Trophoblast cell (in vitro differentiated cells and primary cell): ENCODE data around the gene TWF2.

ENCODE experiments used
- DNase-seq, 2 donors: peaks; one replicate each; pipeline ENCODE4 v3.0.0-alpha.2; 2016
- H2AFZ ChIP-seq: 2 replicates; pipeline ENCODE4 v1.6.1; 2013; ENCODE audit warnings: low read length, moderate library complexity, mild to moderate bottlenecking; ENCODE audit not compliant: insufficient read depth, poor library complexity
- H2AK5ac ChIP-seq: 2 replicates; pipeline ENCODE4 v1.6.1; 2013; ENCODE audit warnings: mild to moderate bottlenecking, low read length
- H2BK120ac ChIP-seq: 2 replicates; pipeline ENCODE4 v1.6.1; 2013; ENCODE audit warnings: low read length, mild to moderate bottlenecking, moderate library complexity; ENCODE audit not compliant: insufficient read depth, poor library complexity
- H2BK12ac ChIP-seq: 2 replicates; pipeline ENCODE4 v1.6.1; 2013; ENCODE audit warnings: mild to moderate bottlenecking, low read length, moderate library complexity
- H2BK5ac ChIP-seq: 2 replicates; pipeline ENCODE4 v1.6.1; 2013; ENCODE audit warnings: low read length, low read depth, moderate library complexity, mild to moderate bottlenecking; ENCODE audit not compliant: poor library complexity
- H3K14ac ChIP-seq: 2 replicates; pipeline ENCODE4 v1.6.1; 2013; ENCODE audit warnings: mild to moderate bottlenecking, low read length
- H3K18ac ChIP-seq: 2 replicates; pipeline ENCODE4 v1.6.1; 2013; ENCODE audit warnings: mild to moderate bottlenecking, low read length
- H3K23ac ChIP-seq: 2 replicates; pipeline ENCODE4 v1.6.1; 2013; ENCODE audit warnings: low read length
- H3K27ac ChIP-seq: 2 replicates; pipeline ENCODE4 v1.5.1; 2013; ENCODE audit warnings: low read depth, mild to moderate bottlenecking, inconsistent platforms, low read length, moderate library complexity
- H3K27me3 ChIP-seq: 2 replicates; pipeline ENCODE4 v1.6.1; 2013; ENCODE audit warnings: inconsistent platforms, mild to moderate bottlenecking, low read length, moderate library complexity; ENCODE audit not compliant: insufficient read depth
- H3K36me3 ChIP-seq, 2 experiments: 1 replicate in 1 of 2; 2 replicates in 1 of 2; pipeline ENCODE4 v1.6.1; 2013; ENCODE audit warnings: low read length in 2 of 2, mild to moderate bottlenecking in 2 of 2, moderate library complexity in 1 of 2; ENCODE audit not compliant: insufficient read depth in 2 of 2, control insufficient read depth in 1 of 2
- H3K4ac ChIP-seq: 2 replicates; pipeline ENCODE4 v1.6.1; 2013; ENCODE audit warnings: low read depth, mild to moderate bottlenecking, low read length, moderate library complexity
- H3K4me1 ChIP-seq, 2 experiments: 1 replicate in 1 of 2; 2 replicates in 1 of 2; pipeline ENCODE4 v1.6.1; 2013; ENCODE audit warnings: low read length in 2 of 2, mild to moderate bottlenecking in 2 of 2, moderate library complexity in 1 of 2; ENCODE audit not compliant: insufficient read depth in 2 of 2, control insufficient read depth in 1 of 2
- H3K4me2 ChIP-seq: 2 replicates; pipeline ENCODE4 v1.6.1; 2013; ENCODE audit warnings: inconsistent platforms, mild to moderate bottlenecking, low read length, moderate library complexity
- H3K4me3 ChIP-seq: 2 replicates; pipeline ENCODE4 v1.5.1; 2013; ENCODE audit warnings: mild to moderate bottlenecking, low read depth, low read length, inconsistent platforms
- H3K79me1 ChIP-seq: one replicate; pipeline ENCODE4 v1.6.1; 2013; ENCODE audit warnings: low read length
- H3K79me2 ChIP-seq: 2 replicates; pipeline ENCODE4 v1.6.1; 2013; ENCODE audit warnings: low read length, mild to moderate bottlenecking; ENCODE audit not compliant: control insufficient read depth, insufficient read depth, poor library complexity
- H3K9ac ChIP-seq: 2 replicates; pipeline ENCODE4 v1.6.1; 2013; ENCODE audit warnings: mild to moderate bottlenecking, low read length
- H3K9me3 ChIP-seq: 2 replicates; pipeline ENCODE4 v1.6.1; 2013; ENCODE audit warnings: low read depth, mild to moderate bottlenecking, control low read depth, inconsistent platforms, low read length; ENCODE audit not compliant: insufficient read depth
- H4K12ac ChIP-seq: 2 replicates; pipeline ENCODE4 v1.6.1; 2013; ENCODE audit warnings: low read depth, mild to moderate bottlenecking, low read length, moderate library complexity
- H4K8ac ChIP-seq: 2 replicates; pipeline ENCODE4 v1.6.1; 2013; ENCODE audit warnings: low read depth, mild to moderate bottlenecking, low read length, moderate library complexity
- H4K91ac ChIP-seq: one replicate; pipeline ENCODE4 v1.6.1; 2013; ENCODE audit warnings: low read depth, mild to moderate bottlenecking, low read length, moderate library complexity
- WGBS: extraction: QIAGEN DNeasy Blood & Tissue Kit; methylation state at CpG from one replicate; pipeline ENCODE4 v1.1.7; 2013; ENCODE audit warnings: missing lambda C conversion rate; ENCODE audit not compliant: insufficient read length, insufficient coverage; ENCODE audit errors: extremely low coverage; 5-methylcytosine and 5-hydroxymethylcytosine counted together

Gene TWF2

GRCh38 chr3:52246264-52246620, 7.3 kb upstream of the TWF2 start:
- no CpG with 5 or more reads among the region's 8 CpGs for WGBS
- no peak overlapping the region for H2BK120ac ChIP-seq
- no peak overlapping the region for H3K9ac ChIP-seq
- peak overlapping the region; percentile 12 for H4K8ac ChIP-seq
- no peak overlapping the region for H3K27ac ChIP-seq
- H3K79me1 ChIP-seq = peaks cover 6% of the 10 kb centered on the region
- no peak overlapping the region for H3K18ac ChIP-seq
- H3K4me2 ChIP-seq = peak overlapping the region; percentile 82
- no peak overlapping the region for H2BK5ac ChIP-seq
- H3K4me1 ChIP-seq = peaks cover 19 to 22% of the 10 kb centered on the region in 2 experiments
- DNase-seq = no peak
- H3K36me3 ChIP-seq = peaks cover 13 to 22% of the 10 kb centered on the region in 2 experiments
- H3K9me3 ChIP-seq = peaks cover 6% of the 10 kb centered on the region
- H3K14ac ChIP-seq = no peak overlapping the region
- H2AFZ ChIP-seq = peak overlapping the region; percentile 9
- no peak overlapping the region for H3K4ac ChIP-seq
- no peak overlapping the region for H3K23ac ChIP-seq
- H4K91ac ChIP-seq = no peak overlapping the region
- H2AK5ac ChIP-seq = no peak overlapping the region
- H3K79me2 ChIP-seq = no peaks in the 10 kb centered on the region
- no peak overlapping the region for H2BK12ac ChIP-seq
- H3K27me3 ChIP-seq = no peaks in the 10 kb centered on the region
- no peak overlapping the region for H3K4me3 ChIP-seq
- no peak overlapping the region for H4K12ac ChIP-seq

DNA sequence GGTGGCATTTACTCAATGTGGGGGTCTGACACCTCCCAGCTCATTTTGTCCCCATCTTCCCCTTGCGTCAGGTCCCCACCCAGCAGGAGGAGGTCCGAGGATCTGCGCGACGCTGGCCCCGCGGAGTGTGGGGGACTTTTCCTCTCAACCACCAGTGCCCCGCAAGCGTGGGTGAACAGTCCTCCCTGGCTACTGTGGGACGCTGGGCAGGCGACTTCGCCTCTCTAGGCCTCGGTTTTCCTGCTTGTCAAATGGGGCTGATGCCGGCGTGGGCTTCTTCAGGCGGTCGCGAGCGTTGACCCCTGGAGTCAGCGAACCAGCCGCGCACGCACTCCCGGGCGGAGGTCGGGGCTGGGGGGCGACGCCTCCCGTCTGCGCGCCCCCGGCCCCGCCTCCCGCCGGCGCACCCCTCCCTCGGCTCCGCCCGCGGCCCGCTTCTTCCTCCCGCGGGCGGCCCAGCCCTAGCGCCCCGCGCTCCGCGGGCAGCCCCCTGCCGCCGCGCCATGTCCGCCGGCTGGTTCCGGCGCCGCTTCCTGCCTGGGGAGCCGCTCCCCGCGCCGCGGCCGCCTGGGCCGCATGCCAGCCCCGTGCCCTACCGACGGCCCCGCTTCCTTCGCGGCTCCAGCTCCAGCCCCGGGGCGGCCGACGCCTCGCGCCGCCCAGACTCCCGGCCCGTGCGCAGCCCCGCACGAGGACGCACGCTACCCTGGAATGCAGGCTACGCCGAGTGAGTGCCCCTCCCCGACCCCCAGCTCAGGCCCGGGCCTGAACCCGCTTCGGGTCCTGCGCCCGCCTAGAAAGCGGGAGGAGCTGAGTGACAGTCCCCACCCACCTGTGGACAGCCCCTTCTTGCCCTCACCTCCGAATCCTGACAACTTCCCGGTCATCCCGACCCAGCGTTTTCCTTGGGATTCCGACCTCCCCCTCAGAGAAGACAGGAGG, 6.6 kb upstream of the TWF2 start, which contains the start of gene PPM1M:
TSS of gene PPM1M (plus strand) at position 438 of the 942 bp plus-strand sequence. CDS start at position 504, 66 bp downstream.
- Histone ChIP-seq H3K9me3 (peaks cover 6% of the 10 kb centered on the region), H2BK12ac (peak within 1 kb of the TSS; percentile 23), H3K4me3 (peak within 1 kb of the TSS; percentile 62), H3K36me3 (peaks cover 13 to 16% of the 10 kb centered on the region in 2 experiments), H2AK5ac (no peak within 1 kb of the TSS), H4K12ac (peak within 1 kb of the TSS; percentile 65), H3K27me3 (no peaks in the 10 kb centered on the region), H2BK120ac (peak within 1 kb of the TSS; percentile 34), H3K4me2 (peak within 1 kb of the TSS; percentile 82), H3K27ac (no peak within 1 kb of the TSS), H3K23ac (no peak within 1 kb of the TSS), H3K14ac (peak within 1 kb of the TSS; percentile 45), H2BK5ac (no peak within 1 kb of the TSS), H4K91ac (peak within 1 kb of the TSS; percentile 51), H3K4me1 (peaks cover 19 to 22% of the 10 kb centered on the region in 2 experiments), H3K9ac (peak within 1 kb of the TSS; percentile 50), H3K4ac (no peak within 1 kb of the TSS), H4K8ac (peak within 1 kb of the TSS; percentile 30), H2AFZ (peak within 1 kb of the TSS; percentile 63), H3K79me2 (no peaks in the 10 kb centered on the region), H3K18ac (peak within 1 kb of the TSS; percentile 63), H3K79me1 (peaks cover 6% of the 10 kb centered on the region)
- no CpG with 5 or more reads among the region's 98 CpGs for WGBS
- peak in 1 of 2 donors; percentile 55 for DNase-seq

DNA sequence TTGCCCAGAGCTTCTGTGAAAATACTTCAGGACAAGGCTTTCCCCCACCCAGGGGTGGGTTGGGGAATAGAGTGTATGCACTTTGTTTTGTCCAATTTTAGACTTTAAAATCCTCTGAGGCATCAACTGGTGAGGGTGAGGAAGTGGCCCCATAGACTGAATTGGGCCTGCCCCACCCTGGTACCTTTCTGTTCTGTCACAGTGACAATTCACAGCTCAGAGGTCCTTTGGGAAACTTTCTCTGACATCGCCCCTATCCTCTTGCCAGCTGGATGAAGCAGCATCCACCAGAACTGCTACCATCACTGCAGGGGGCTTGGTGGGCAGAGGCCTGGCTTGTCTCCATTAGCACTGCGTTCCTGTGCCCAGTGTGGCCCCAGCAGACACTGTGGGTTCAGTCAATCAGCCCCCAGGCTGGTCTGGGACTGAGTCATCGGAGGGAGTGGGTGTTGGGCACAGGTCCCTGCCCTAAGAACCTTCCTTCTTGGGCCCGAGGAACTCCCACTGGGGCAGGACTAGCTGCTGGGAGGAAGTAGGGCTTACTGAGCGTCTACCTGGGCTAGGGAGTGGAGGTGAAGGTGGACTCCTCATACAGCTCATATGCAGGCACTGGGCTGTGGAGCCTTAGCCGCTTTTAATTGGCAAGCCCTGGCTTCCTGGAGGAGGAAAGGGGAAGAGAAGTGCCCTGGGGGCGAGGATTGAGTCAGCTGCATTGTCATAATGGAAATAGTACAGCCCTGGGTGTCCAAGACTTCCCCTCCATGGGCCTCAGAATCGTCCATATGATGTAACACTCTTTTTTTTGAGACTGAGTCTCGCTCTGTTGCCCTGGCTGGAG, 5.1 kb upstream of the TWF2 start:
- Histone ChIP-seq H2AFZ (no peak overlapping the region), H3K79me1 (peaks cover 10% of the 10 kb centered on the region), H2BK120ac (no peak overlapping the region), H3K9ac (no peak overlapping the region), H3K4ac (no peak overlapping the region), H3K23ac (no peak overlapping the region), H4K8ac (peak overlapping the region; percentile 31), H2BK12ac (no peak overlapping the region), H3K14ac (peak overlapping the region; percentile 28), H3K4me3 (no peak overlapping the region), H3K4me1 (peaks cover 19 to 29% of the 10 kb centered on the region in 2 experiments), H3K79me2 (peaks cover 3% of the 10 kb centered on the region), H4K91ac (peak overlapping the region; percentile 30), H3K9me3 (peaks cover 6% of the 10 kb centered on the region), H2AK5ac (peak overlapping the region; percentile 30), H2BK5ac (peak overlapping the region; percentile 32), H3K4me2 (no peak overlapping the region), H3K36me3 (peaks cover 4% of the 10 kb centered on the region in 2 experiments), H3K18ac (peak overlapping the region; percentile 19), H3K27ac (no peak overlapping the region), H3K27me3 (no peaks in the 10 kb centered on the region), H4K12ac (no peak overlapping the region)
- DNase-seq = peak; percentile 92 to 93
- no CpG with 5 or more reads among the region's 9 CpGs for WGBS

DNA sequence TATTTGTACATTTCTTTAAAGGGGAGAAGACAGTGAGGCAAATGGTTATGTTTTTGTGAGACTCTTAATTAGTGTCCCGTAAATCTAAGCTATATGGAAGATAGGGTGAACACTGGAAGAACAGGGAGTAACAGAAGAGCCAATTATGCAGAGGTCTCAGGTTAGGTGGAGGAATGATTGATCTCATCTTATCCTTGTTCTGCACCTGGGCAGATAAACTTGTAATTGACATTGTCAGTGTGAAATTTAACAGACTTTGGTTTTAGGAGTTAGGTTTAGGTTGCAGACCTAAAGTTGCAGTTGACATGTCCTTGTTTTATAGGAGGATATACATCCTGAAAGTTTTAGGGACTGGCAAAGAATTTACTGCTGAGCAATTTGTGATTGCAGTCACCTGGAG, 3.1 kb upstream of the TWF2 start:
- H3K79me2 ChIP-seq = peaks cover 7% of the 10 kb centered on the region
- H3K9ac ChIP-seq = no peak overlapping the region
- peaks cover 8% of the 10 kb centered on the region for H3K9me3 ChIP-seq
- H3K23ac ChIP-seq = no peak overlapping the region
- no peak for DNase-seq
- no peaks in the 10 kb centered on the region for H3K36me3 ChIP-seq
- no CpG with 5 or more reads among the region's 1 CpG for WGBS
- H3K27ac ChIP-seq = no peak overlapping the region
- H4K12ac ChIP-seq = no peak overlapping the region
- no peak overlapping the region for H2BK12ac ChIP-seq
- no peak overlapping the region for H2BK120ac ChIP-seq
- no peak overlapping the region for H2BK5ac ChIP-seq
- H4K91ac ChIP-seq = no peak overlapping the region
- peaks cover 18% of the 10 kb centered on the region for H3K79me1 ChIP-seq
- no peak overlapping the region for H2AK5ac ChIP-seq
- no peak overlapping the region for H3K4ac ChIP-seq
- H2AFZ ChIP-seq = no peak overlapping the region
- no peaks in the 10 kb centered on the region for H3K27me3 ChIP-seq
- H3K14ac ChIP-seq = no peak overlapping the region
- peaks cover 32 to 43% of the 10 kb centered on the region in 2 experiments for H3K4me1 ChIP-seq
- H3K18ac ChIP-seq = no peak overlapping the region
- no peak overlapping the region for H3K4me2 ChIP-seq
- H4K8ac ChIP-seq = no peak overlapping the region
- no peak overlapping the region for H3K4me3 ChIP-seq
